Kidney epithelial cell (primary cell): ENCODE results near the gene LPIN1. TPM values are rescaled to one million over a fixed set of nuclear protein-coding genes. Genes with fewer than 3 reads are reported as not detected.
A peak's percentile ranks its signal among the peaks of the same experiment; 100 is the strongest.

Experiments
- DNase-seq: peaks from one replicate; pipeline ENCODE4 v3.0.0-alpha.2; 2010; ENCODE audit warnings: low read depth
- H3K27me3 ChIP-seq: 2 replicates; pipeline ENCODE4 v1.6.0; 2011; ENCODE audit warnings: low read length; ENCODE audit not compliant: control insufficient read depth, insufficient read depth
- H3K36me3 ChIP-seq: 2 replicates; pipeline ENCODE4 v1.5.1; 2011; ENCODE audit warnings: low read length; ENCODE audit not compliant: control insufficient read depth, insufficient read depth
- H3K4me3 ChIP-seq: 2 replicates; pipeline ENCODE4 v1.5.1; 2011; ENCODE audit warnings: low read depth, mild to moderate bottlenecking, control low read depth, low read length
- CTCF ChIP-seq: IDR thresholded peaks from 2 replicates; pipeline ENCODE4 v1.5.1; 2011; ENCODE audit warnings: mild to moderate bottlenecking, moderate library complexity, low read length, control low read depth, inconsistent platforms; ENCODE audit not compliant: insufficient read depth, poor library complexity, severe bottlenecking
- total RNA-seq: library from RNA; depleted of rRNA; stranded (reverse); fragments of >200 nt; gene quantifications from 2 replicates; pipeline ENCODE4 v1.2.3, GENCODE V29; 2015

Gene LPIN1
- total RNA-seq, 1 donor from 2014 or later: 23.6 TPM

DNA sequence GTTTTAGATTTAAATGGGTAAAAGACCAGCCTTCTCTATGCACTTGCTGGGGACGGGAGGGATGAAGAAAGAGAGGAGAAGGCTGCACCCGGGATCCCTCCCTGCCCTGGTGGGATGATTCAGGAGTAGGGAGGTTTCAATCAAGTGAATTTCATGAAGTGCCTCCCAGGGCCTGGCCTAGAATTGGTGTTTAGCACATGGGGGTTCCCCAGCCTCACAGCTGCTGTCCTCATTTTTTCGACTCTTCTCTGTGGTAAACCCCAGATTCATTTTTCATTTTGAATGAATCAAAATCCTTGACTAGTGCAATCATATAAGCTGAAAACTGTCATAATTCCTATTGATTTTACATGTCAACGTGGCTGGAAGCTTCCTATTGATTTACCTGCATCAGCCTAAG is 81.1 kb downstream of the LPIN1 start:
- Histone ChIP-seq H3K4me3 (no peak overlapping the region), H3K36me3 (peaks cover 2% of the 10 kb centered on the region), H3K27me3 (no peaks in the 10 kb centered on the region)
- TF ChIP-seq CTCF: no peak
- DNase-seq: no peak

- no peak for TF ChIP-seq CTCF
- H3K4me3 ChIP-seq: no peak overlapping the region
- DNase-seq: no peak
- H3K27me3 ChIP-seq: no peaks in the 10 kb centered on the region
- no peaks in the 10 kb centered on the region for H3K36me3 ChIP-seq
Measured at GRCh38 chr2:11828933-11829323, 82.5 kb downstream of the LPIN1 start.

- Histone ChIP-seq H3K36me3 (no peaks in the 10 kb centered on the region), H3K27me3 (no peaks in the 10 kb centered on the region), H3K4me3 (no peak overlapping the region)
- TF ChIP-seq CTCF: peak; percentile 42
- no peak for DNase-seq
Measured at GRCh38 chr2:11829324-11829946, 83.0 kb downstream of the LPIN1 start.

- peak; percentile 93 for DNase-seq
- H3K4me3 ChIP-seq: peak overlapping the region; percentile 5
Measured at GRCh38 chr2:11829947-11830707, 83.7 kb downstream of the LPIN1 start.

GRCh38 chr2:11830708-11831301 is 84.4 kb downstream of the LPIN1 start:
- Histone ChIP-seq H3K36me3 (no peaks in the 10 kb centered on the region), H3K27me3 (no peaks in the 10 kb centered on the region), H3K4me3 (no peak overlapping the region)
- no peak for TF ChIP-seq CTCF
- no peak for DNase-seq

More at GRCh38 chr2:11829947-11830707, 83.7 kb downstream of the LPIN1 start:
- Histone ChIP-seq H3K27me3 (no peaks in the 10 kb centered on the region), H3K36me3 (no peaks in the 10 kb centered on the region)
- peak; percentile 69 for TF ChIP-seq CTCF

DNA sequence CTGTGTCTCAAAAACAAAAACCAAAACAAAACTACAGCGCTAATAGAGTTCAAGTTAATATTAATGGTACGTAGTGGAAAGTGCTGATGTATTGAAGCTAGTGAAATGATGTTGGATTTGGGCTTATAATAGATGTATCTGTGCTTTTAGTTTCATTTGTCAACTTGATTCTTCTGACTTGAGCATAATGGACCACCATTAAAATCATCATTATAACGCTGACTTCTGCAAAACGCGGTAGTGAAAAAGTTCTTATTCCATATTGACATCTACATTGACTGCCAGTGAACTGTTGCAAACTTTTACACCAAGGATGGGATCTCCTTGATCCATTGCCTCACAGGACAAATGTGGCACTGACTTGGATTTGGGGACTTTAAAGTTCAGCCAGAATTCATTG is 85.0 kb downstream of the LPIN1 start:
- TF ChIP-seq CTCF: no peak
- no peaks in the 10 kb centered on the region for H3K27me3 ChIP-seq
- H3K36me3 ChIP-seq: no peaks in the 10 kb centered on the region
- no peak for DNase-seq
- no peak overlapping the region for H3K4me3 ChIP-seq
